GM19351 (cell line): Measurements from ENCODE around the gene IQCC.
"Not testable (repeated sequence)": the region's sequence is repeated elsewhere in the genome, so short reads cannot be mapped to it uniquely, and the experiment has no call there.

Experiments used
- ATAC-seq: cut with Tn5 transposase; IDR thresholded peaks from one replicate; pipeline ENCODE4 v1.9.1; 2021; ENCODE audit warnings: mild to moderate bottlenecking, moderate library complexity; ENCODE audit not compliant: unreplicated experiment

Gene IQCC

DNA sequence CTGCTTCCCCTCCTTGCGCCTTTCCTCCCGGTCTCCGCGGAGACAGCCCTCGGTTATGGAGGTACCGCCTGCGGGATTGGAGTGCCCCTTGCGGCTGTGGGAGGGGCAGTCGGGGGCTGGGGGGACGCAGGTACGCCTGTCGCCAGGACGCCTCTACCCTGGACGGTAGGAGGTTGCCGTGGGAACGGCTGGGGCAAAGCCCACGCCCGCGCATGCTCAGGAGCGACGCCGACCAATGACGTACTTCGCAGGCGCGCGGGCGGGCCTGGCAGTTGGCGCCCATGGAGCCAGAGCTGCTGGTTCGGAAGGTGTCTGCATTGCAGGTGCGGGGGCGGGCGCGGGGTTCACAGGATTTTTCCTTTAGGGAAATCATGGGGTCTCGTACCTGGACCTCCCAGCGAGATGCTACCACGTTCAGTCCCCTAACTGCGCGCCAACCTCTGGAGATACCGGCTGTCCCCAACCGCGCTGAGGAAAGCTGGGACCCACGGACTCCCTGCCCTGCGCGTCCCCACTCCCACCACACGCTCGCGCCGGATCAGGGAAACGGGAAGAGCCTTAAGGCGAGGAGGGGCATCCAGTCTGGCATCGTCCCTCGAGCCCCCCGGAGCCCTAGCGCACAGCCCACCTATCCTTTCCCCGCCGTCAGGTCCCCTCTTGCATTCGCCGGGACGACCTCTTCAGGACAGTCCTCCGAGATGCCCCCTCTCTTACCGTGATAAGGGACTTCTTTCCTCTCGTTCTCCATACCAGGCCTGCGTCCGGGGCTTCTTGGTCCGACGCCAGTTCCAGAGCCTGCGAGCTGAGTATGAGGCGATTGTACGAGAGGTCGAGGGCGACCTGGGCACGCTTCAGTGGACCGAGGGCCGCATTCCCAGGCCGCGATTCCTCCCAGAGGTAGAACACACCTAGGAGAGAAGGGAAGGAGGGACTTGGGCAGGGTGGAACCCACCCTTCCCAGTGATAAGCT lies at the start of gene IQCC:
TSS of gene IQCC (plus strand) at position 271 of the 970 bp plus-strand sequence. CDS start at position 282, 11 bp downstream.
- peak; percentile 55 for ATAC-seq

DNA sequence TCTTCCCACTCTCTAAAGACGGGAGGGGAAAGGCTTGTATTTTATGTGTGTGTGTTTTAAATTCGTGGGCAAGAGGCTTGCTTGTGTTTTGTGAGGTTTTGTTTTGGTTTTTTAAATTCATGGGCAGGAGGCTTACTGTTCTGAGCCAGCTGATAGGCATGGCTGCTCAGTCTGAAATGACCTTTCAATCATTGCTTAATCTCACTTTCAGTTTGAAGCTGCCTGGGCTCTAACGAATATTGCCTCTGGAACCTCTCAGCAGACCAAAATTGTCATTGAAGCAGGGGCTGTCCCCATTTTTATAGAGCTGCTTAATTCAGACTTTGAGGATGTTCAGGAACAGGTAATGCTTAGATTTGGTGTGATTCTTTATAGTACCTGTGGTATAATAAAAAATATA lies 46.3 kb upstream of the IQCC start:
- no peak for ATAC-seq

DNA sequence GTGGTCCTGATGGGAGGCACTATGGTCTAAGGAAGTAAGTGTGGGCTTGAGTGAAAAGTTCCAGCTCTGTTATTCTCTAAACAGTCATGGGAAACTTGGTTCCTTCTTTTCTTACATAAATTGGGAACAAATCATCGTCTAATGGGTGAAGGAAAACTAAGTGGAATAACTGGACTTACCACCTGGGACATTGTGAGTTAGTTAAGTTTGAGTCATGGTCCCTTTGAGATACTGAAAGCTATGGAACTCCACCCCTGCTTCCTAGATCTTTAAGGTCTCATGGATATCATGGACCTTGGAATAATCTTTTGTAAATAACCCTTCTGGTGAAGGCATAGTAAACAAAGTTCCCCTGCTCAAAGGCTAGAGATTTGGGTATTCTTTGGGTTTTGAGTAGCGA lies 42.1 kb upstream of the IQCC start:
- no peak for ATAC-seq

DNA sequence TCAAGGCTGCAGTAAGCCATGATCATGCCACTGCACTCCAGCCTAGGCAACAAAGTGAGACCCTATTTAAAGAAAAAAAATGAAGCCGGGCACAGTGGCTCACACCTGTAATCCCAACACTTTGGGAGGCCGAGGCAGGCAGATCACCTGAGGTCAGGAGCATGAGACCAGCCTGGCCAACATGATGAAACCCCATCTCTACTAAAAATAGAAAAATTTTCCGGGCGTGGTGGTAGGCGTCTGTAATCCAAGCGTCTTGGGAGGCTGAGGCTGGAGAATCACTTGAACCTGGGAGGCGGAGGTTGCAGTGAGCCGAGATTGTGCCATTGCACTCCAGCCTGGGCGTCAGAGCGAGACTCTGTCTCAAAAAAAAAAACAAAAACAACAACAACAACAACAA lies 39.8 kb upstream of the IQCC start:
- ATAC-seq: not testable (repeated sequence)

DNA sequence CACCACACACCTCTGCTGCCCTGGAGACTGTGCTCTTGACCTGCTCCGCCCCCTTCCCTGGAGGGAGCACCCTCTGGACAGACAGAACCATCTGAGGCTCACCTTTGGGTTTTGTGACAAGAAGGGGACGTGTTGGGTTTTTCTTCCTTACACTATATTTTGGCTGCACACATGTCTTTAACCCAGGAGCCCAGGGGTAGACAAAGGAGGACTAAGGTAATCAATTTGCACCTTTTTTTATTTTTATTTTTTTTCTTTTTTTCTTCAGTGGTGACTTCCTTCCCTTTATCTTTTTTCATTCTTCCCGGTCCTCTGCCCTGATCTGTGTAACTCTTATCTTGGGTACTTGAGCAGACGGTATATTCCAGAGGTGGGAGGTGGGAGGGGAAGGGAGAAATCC lies 34.5 kb upstream of the IQCC start:
- no peak for ATAC-seq

DNA sequence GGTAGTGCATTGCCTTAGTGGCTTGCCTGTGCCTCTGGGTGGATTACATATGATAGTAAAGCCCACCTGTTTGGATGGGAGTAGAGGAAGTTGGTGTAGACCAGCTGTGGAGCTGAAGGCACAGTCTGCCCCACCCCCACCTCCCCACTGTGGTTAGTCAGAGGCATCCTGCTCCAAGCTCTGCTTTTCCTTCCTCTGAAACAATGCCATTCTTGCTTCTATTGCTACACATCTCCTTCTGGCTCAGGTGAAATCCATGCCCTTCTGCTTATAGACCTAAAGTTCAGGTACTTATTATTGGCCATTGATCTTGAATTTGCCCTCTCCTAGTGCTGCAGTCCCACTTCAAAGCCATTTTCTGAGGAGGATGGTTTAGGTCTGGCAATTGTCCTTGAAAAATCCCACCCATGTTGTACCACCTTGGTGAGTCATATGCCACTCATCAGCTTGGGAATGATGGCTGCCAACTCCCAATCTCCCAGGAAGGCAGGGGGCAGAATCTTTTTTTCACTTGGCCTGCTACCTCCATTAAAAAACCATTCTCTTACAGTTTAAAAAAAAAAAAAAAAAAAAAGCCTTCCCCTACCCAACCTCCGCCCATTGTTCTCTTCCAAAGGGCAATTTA lies 32.7 kb upstream of the IQCC start:
- ATAC-seq: no peak

DNA sequence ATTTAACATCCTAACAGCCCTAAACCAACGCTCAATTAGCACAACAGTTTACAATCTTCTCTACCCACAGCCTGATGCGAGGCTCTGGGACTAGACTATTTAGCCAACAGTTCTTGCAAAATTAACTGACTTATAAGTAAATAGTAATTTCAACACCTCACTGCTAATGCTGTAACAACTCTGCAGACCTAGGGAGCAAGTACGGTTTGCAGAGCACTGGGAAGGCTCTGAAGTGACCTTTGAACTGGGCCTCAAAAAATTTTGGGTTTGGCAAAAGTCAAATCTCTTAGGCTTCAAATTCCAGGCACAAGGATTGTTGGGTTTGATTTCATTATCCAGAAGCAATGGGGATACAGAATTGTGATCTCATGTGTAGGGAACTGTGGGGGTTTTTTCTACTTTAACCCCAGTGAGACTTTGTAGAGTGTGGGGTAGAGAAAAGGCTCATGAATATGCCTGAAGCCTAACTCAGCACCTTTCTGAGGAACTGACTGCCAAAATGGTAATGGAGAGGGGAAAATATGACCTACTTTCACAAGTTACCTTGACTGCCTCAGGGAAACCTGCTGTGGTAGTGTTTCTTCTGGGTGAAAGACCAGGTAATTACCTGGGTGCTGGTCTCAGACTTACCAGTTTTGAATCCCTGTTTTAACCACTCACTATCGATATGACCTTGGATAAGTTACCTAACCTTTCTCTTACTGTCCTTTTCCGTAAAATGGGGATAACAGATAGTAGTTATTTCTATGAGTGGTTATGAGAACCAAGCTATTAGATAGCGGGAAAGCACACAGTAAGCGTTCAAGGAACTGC lies 26.9 kb upstream of the IQCC start:
- no peak for ATAC-seq

DNA sequence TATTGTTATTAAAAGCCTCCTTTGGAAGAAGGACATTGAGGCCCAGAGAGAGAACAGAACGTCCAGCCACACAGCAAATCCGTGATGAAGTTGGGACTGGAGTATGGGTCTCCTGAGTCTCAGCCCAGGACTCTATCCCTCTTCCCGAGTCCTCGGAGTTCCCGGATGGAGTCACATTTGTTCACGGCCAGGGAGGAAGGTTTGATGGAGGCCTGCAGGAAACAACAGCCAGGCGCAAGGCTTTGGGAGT lies 26.4 kb upstream of the IQCC start:
- no peak for ATAC-seq

DNA sequence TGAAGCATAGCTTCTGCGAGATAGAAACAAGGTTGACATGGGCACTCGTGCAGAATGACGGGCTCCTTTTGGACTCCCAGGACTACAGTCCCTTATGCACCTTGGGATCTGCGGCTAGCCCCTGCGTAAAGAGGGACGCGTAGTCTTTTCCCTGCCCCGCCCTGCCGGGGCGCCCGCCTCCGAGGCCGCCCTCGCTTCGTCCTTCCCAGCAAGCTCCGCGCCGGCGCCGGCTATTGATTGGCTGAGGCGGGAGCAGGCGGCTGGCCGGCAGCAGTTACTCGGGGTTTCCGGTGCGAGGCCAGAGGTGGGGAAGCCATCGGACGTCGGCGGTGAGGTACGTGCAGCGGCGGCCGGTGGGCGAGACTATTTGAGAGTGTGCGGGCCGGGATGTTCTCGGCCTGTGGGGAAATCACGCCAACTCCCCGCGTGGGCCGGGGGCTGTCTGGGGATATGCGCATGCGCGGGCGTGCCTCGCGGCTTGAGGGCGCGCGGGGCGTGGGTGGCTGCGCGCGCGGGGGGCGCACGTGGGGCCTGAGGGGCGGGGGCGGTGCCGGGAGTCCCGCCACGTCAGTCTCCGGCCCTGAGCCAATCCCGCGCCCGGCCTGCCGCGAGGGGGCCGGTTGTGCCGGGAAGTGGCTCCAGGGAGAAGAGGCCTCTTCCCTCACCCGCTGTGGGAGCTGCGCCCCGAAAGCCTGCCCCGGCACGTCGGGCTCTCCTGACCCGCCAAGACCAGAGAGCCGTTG lies 25.9 kb upstream of the IQCC start, which contains the start of gene TXLNA:
TSS of gene TXLNA (plus strand) at position 233 of the 743 bp plus-strand sequence. CDS start 671 bp downstream, outside the sequence.
- peak; percentile 91 for ATAC-seq

DNA sequence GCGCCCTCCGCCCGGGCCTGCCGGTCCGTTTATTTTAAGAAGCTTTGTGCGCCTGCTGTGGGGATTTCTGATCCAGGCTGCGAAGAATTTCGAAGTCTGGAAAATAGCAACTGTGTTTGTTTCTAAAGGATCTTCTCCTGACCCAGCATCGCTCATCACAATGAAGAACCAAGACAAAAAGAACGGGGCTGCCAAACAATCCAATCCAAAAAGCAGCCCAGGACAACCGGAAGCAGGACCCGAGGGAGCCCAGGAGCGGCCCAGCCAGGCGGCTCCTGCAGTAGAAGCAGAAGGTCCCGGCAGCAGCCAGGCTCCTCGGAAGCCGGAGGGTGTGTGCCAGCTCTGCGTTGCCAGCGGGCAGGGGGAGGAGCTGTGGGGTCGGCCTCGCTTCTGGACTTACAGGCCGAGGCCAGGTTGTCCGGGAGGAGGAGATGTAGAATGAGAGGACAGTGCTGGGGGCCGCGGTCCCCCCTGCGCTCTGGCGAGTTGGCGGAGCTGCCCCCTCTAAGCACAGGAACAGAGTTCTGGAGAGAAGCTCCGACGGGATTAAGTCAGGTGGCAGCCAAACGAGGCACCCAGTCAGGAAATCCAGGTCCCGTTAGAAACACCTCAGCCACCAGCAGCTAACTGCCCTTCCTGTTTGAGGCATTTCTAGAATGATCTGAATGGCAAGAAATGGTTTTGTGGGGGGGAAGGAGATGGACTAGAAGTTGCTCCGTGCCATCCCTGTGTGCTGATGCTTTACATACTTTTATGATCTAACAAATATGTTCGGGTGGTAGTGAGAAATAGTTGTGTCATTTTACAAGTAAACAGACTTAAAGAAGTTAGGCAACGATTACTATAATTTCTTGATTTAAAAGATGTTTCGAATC lies 25.0 kb upstream of the IQCC start:
- no peak for ATAC-seq

DNA sequence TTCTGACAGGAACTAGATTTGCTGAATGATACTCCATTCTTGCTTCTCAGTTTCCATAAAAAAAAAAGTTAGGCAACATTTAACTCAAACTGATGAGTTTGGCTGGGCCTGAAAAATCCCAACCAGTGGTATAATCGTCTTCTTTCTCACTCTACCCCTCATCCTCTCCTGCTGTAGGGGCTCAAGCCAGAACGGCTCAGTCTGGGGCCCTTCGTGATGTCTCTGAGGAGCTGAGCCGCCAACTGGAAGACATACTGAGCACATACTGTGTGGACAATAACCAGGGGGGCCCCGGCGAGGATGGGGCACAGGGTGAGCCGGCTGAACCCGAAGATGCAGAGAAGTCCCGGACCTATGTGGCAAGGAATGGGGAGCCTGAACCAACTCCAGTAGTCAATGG lies 24.4 kb upstream of the IQCC start:
- ATAC-seq: no peak

DNA sequence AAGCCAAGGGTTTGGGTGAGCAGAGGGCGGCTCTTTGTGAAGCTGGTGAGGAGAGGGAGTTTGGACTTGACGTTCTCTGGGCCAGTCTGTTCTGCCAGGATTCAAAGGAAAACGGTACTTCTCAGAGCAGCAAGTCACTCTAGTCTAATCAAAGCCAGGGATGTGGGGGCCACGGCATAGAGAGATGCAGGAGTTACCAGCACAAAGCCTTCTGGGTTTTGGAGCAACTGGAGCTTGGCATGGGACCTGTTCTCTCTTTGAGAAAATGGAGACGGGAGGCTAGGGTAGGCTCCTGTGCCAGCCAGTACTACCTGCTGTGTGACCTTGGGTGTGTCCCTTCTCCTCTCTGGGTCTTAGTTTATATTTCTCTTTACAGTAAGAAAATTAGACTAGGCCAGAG lies 23.9 kb upstream of the IQCC start:
- ATAC-seq: no peak

DNA sequence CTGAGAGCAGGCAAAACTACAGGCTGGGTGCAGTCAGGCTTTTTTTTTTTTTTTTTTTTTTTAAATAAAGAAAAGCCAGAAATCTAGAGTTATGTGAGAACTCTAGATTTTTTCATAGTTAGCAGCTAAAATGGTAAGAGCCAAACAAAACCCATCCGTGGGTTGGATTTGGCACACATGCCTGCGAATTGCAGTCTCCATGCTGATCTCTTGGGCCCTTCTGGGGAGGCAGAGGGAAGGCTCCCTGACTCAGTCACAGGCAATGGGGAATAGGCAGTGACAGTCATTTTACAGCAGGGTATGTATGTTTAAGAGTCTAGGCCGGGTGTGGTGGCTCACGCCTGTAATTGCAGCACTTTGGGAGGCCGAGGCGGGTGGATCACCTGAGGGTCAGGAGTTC lies 23.4 kb upstream of the IQCC start:
- ATAC-seq: no peak

DNA sequence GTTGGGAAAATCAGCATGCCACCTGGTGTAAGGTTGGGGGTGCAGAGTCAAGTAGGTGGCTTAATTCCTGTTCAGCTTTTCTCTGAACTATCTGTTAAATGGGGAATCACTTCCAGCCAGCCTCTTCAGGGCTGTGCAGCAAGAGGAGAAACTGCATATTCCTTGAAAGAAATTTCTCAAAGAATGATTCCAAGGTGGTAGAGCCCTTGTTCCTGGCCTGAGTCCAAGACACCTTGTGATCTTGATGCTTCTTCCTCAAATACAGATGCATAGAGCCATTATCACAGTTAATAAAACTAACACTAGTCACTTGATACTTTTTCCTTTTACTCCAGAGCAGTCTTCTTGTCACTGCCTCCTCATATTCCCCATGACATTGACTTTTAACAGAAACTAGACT lies 20.8 kb upstream of the IQCC start:
- ATAC-seq: no peak

DNA sequence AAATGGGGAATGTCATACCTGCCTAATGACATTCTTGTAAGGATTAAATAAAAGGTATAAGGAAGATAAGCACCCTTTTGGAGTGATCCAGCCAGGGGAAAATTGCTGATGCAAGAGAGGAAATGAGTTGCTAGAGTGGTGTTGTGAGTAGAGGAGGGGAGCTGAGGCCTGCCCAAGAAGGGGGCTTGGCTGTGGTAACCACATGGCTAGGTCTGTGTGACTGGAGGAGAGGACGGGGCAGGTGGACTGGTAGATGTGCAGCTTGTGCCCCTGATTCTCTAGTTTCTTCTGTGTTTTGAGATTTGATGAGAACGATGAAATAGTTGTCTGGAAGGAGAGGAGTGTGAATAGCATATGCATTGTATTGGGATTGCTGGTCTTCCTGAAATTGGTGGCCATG lies 19.4 kb upstream of the IQCC start:
- no peak for ATAC-seq

DNA sequence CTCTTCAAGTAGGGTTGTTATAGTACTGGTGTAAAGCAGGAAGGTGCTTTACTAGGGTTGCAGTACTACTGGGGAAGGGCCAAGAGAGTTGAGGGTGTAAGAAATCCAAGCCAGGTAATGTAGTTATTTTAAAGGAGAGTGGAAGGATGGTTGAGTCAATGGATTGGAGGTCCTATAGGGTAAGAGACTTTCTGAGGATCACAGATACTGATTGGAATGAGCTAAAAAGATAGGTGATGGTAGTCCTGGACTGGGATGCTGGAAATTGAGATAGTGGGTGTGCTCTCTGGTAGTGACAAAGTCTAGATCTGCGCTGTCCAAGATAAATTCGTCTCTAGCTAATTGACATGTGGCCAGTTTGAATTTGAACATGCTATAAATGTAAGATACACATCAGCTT lies 19.0 kb upstream of the IQCC start:
- no peak for ATAC-seq

DNA sequence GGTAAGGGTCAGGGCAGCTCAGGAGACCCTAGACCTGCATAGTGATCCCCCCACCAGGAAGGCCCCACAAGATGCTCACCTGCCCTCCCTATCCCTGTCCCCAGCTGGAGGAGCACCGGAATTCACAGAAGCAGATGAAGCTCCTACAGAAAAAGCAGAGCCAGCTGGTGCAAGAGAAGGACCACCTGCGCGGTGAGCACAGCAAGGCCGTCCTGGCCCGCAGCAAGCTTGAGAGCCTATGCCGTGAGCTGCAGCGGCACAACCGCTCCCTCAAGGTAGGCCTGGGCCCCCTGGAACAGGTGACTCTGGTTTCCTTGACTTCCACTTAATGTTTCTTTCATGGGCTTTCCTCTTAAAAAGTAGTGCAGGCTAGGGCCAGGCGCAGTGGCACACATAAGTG lies 17.6 kb upstream of the IQCC start:
- ATAC-seq: no peak

DNA sequence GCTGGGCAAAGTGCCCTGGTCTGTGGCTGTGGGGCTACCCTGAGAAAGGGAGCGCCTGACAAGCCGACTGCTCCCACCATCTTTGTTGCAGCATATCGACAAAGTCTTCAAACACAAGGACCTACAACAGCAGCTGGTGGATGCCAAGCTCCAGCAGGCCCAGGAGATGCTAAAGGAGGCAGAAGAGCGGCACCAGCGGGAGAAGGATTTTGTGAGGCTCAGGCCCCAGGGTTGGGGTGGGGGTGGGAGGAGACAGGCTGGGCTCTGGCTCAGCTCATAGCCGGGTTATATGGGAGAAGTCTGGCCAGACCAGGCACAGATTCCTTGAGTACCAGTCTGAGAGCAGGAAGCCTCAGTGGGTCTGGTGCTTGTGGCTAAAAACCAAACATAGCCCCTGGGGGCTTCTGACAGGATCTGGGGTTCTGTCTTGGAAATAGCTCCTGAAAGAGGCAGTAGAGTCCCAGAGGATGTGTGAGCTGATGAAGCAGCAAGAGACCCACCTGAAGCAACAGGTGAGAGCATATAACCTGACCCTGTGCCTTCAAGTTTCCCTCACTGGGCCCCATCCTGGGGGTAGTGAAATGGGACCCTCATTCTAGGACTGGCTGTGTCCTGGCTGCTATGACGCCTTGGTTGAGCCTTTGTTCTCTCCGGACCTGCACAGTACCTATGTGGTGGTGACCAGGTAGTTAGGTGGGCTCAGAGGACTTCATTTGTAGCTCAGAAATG lies 13.1 kb upstream of the IQCC start:
- no peak for ATAC-seq

DNA sequence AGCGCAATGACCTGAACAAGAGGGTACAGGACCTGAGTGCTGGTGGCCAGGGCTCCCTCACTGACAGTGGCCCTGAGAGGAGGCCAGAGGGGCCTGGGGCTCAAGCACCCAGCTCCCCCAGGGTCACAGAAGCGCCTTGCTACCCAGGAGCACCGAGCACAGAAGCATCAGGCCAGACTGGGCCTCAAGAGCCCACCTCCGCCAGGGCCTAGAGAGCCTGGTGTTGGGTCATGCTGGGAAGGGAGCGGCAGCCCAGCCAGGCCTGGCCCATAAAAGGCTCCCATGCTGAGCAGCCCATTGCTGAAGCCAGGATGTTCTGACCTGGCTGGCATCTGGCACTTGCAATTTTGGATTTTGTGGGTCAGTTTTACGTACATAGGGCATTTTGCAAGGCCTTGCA lies 10.5 kb upstream of the IQCC start:
- ATAC-seq: no peak
